ENCODE measurements around the gene LIX1. TPM values are rescaled to one million over a fixed set of nuclear protein-coding genes. Genes with fewer than 3 reads are reported as not detected.

The LIX1 gene
- total and polyA plus RNA-seq, 2 of the 8 experiments (the other 6 are each of a cell fraction or from before 2014, with no cell fraction given): 0.26 to 0.45 TPM

DNA sequence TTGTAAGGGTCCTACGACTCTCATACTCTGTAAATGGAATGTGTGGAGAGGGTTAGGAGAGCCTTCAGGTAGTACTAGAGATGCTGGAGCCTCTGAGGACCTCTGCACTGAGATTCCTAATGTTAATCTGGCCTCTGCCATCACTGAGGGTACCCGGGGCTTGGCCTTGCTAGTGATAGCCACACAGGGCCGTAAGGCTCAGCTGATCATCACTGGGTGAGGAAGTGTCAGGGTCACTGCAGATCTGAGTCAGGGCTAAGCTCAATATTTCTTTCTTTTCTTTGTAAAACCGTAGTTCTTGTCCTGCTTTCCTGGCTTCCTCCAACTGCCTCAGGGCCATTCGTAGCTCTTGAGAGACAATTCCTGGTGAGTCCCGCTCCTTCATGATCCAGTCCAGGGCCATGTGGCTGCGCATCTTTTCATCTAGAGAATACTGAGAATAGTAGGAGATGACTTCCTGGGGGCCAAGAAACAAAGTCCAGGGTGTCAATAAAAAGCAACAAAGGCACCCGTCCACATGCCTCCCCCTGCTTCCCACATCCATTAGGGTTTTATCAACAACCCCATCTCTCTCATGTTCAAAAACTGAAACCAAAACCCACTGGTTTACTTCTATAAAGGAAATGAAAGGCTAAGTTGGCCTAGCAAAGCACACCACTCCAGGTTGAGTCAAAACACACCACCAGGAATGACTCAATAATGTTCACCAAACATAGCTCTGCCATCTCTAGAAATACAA, 47.7 kb downstream of the LIX1 start:
- Histone ChIP-seq H3K4me2 (ENCODE audit: insufficient read depth in 1 of 2, low read depth in 2 of 2, low read length in 2 of 2) (no peak overlapping the region), H2AFZ (ENCODE audit: low read length) (no peak overlapping the region), H2BK15ac (ENCODE audit: low read length) (peak overlapping the region; percentile 8; the same call in 1 of the 2 replicates), H3K27ac (ENCODE audit: low read depth, low read length) (no peak overlapping the region), H2BK12ac (ENCODE audit: low read depth, low read length) (peak overlapping the region; percentile 35; the same call in 1 of the 2 replicates), H4K20me1 (replicated peaks in 1 of 2; ENCODE audit: control insufficient read depth in 1 of 2, insufficient read depth in 2 of 2, low read length in 2 of 2) (no peaks in the 10 kb centered on the region), H2BK5ac (ENCODE audit: low read depth, low read length) (no peak overlapping the region), H3K14ac (ENCODE audit: insufficient read length) (no peak overlapping the region), H4K8ac (ENCODE audit: extremely low read depth, insufficient read depth, low read length) (no peak overlapping the region), H2BK120ac (replicated peaks; ENCODE audit: low read depth, low read length) (no peak overlapping the region), H3K4ac (replicated peaks; ENCODE audit: insufficient read length, low read depth, low read length) (no peak overlapping the region), H3K79me1 (ENCODE audit: low read depth, low read length) (no peaks in the 10 kb centered on the region), H3K23ac (ENCODE audit: insufficient read length) (no peak overlapping the region), H3K18ac (ENCODE audit: extremely low read depth, low read length) (no peak overlapping the region), H2AK5ac (ENCODE audit: low read depth, low read length) (no peak overlapping the region), H4K91ac (replicated peaks; ENCODE audit: insufficient read length, low read length) (no peak overlapping the region), H2BK20ac (ENCODE audit: low read length) (no peak overlapping the region), H3K4me3 (ENCODE audit: extremely low read depth in 1 of 4, insufficient read depth in 2 of 4, low read depth in 3 of 4, low read length in 4 of 4) (no peak overlapping the region), H3K4me1 (replicated peaks in 1 of 4; ENCODE audit: control insufficient read depth in 3 of 4, insufficient read depth in 4 of 4, low read length in 3 of 4) (peaks cover 0 to 5% (median 2%) of the 10 kb centered on the region in 4 experiments; a peak in 3 of 7 replicates), H4K5ac (ENCODE audit: insufficient read length, low read depth, low read length) (no peak overlapping the region), H3K56ac (replicated peaks; ENCODE audit: insufficient read length, low read depth, low read length) (no peak overlapping the region), H3K9ac (replicated peaks in 1 of 4; ENCODE audit: extremely low read depth in 1 of 4, low read depth in 3 of 4, low read length in 3 of 4) (no peak overlapping the region), H3K36me3 (ENCODE audit: control insufficient read depth in 2 of 4, insufficient read depth in 4 of 4, low read length in 3 of 4) (no peaks in the 10 kb centered on the region), H3K79me2 (ENCODE audit: control insufficient read depth in 1 of 2, insufficient read depth in 2 of 2, low read length in 2 of 2) (no peaks in the 10 kb centered on the region), H3K27me3 (replicated peaks in 1 of 4; ENCODE audit: control insufficient read depth in 3 of 4, extremely low read depth in 1 of 4, insufficient read depth in 3 of 4, low read length in 3 of 4) (no peaks in the 10 kb centered on the region), H3K23me2 (ENCODE audit: low read depth, low read length) (no peaks in the 10 kb centered on the region), H3K9me3 (ENCODE audit: insufficient read depth in 2 of 2, low read depth in 1 of 2, low read length in 1 of 2) (no peaks in the 10 kb centered on the region)
- ChIA-PET POLR2A (ENCODE audit: partially characterized antibody) (no interaction called here), CTCF (ENCODE audit: partially characterized antibody) (interaction anchor here (0.6 to 1.8 kb wide), 7 partner anchors 11 to 97 kb away, joined by 3 to 6 read pairs (median 4); no protein-coding TSS in a partner anchor)
- no peak for FAIRE-seq
- no peak for TF ChIP-seq HDAC2 (IDR thresholded peaks at IDR 0.05; ENCODE audit: borderline replicate concordance in 1 of 2, low read depth in 2 of 2, low read length in 2 of 2)
- TF ChIP-seq BRCA1 (IDR thresholded peaks at IDR 0.05; ENCODE audit: low read depth, low read length): no peak
- no peak for TF ChIP-seq SUZ12 (IDR thresholded peaks at IDR 0.05; ENCODE audit: low read length)
- TF ChIP-seq CBX8 (IDR thresholded peaks at IDR 0.05; ENCODE audit: borderline replicate concordance, low read depth, low read length): no peak
- no peak for TF ChIP-seq KDM1A (IDR thresholded peaks at IDR 0.05; ENCODE audit: borderline replicate concordance, low read length)
- WGBS, 2 experiments (ENCODE audit: extremely low coverage in 1 of 2, insufficient coverage in 1 of 2, insufficient read length in 1 of 2, insufficient replicate concordance in 2 of 2, low coverage in 1 of 2, low lambda C conversion rate in 2 of 2, missing lambda C conversion rate in 1 of 2): 92% methylated on average over 8 of the region's 8 CpGs; no CpG with 5 or more reads in 1 of the 2 experiments
- DNase-seq (ENCODE audit: low read depth in 1 of 2, low spot score in 2 of 2): no peak
